ENCODE measurements around the gene PGA5. TPM values are rescaled to one million over a fixed set of nuclear protein-coding genes. Genes with fewer than 3 reads are reported as not detected.

Gene PGA5
- total RNA-seq, 1 experiment from 2014 or later = 0.33 TPM

- no peak overlapping the region for H2BK120ac ChIP-seq (ENCODE audit: low read depth, low read length, poor library complexity, severe bottlenecking)
- TF ChIP-seq, protein P1, sequence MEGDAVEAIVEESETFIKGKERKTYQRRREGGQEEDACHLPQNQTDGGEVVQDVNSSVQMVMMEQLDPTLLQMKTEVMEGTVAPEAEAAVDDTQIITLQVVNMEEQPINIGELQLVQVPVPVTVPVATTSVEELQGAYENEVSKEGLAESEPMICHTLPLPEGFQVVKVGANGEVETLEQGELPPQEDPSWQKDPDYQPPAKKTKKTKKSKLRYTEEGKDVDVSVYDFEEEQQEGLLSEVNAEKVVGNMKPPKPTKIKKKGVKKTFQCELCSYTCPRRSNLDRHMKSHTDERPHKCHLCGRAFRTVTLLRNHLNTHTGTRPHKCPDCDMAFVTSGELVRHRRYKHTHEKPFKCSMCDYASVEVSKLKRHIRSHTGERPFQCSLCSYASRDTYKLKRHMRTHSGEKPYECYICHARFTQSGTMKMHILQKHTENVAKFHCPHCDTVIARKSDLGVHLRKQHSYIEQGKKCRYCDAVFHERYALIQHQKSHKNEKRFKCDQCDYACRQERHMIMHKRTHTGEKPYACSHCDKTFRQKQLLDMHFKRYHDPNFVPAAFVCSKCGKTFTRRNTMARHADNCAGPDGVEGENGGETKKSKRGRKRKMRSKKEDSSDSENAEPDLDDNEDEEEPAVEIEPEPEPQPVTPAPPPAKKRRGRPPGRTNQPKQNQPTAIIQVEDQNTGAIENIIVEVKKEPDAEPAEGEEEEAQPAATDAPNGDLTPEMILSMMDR (conservative IDR thresholded peaks at IDR 0.05) = no peak
- H3K56ac ChIP-seq (ENCODE audit: insufficient read length, low read depth, low read length) = no peak overlapping the region
- no CpG with 5 or more reads among the region's 18 CpGs for WGBS (ENCODE audit: extremely low coverage, insufficient read length, low lambda C conversion rate)
- no peak overlapping the region for H3T11ph ChIP-seq (ENCODE audit: low read length)
- no peak overlapping the region for H3K23ac ChIP-seq (ENCODE audit: insufficient read length, low read depth, low read length)
- H2BK15ac ChIP-seq (ENCODE audit: low read depth, low read length) = no peak overlapping the region
- no peaks in the 10 kb centered on the region for H3K79me1 ChIP-seq (ENCODE audit: insufficient read depth, low read depth, low read length, poor library complexity, severe bottlenecking)
- no peaks in the 10 kb centered on the region for H3K9me3 ChIP-seq (ENCODE audit: control insufficient read depth, low read depth, low read length)
- Mint-ChIP-seq H3K36me3 (ENCODE audit: insufficient read depth in 1 of 3, low read depth in 3 of 3) (peaks cover 0 to 2% (median 0%) of the 10 kb centered on the region in 3 experiments; a peak in 2 of 7 replicates), H3K27ac (peak overlapping the region in 1 of 3 experiments; percentile 89; a peak in 2 of 7 replicates), H3K9me3 (no peaks in the 10 kb centered on the region), H3K27me3 (ENCODE audit: low read depth) (no peaks in the 10 kb centered on the region), H3K4me1 (peaks cover 0 to 3% of the 10 kb centered on the region in 2 experiments; a peak in 1 of 4 replicates), H3K4me3 (no peak overlapping the region)
- no peaks in the 10 kb centered on the region for H3K4me1 ChIP-seq (ENCODE audit: insufficient read depth, low read length)
- H3K23me2 ChIP-seq (ENCODE audit: insufficient read length, low read depth, low read length, poor library complexity, severe bottlenecking) = no peaks in the 10 kb centered on the region
- no peak overlapping the region for H3K4ac ChIP-seq (ENCODE audit: low read depth, low read length)
- no peak overlapping the region for H2AFZ ChIP-seq (ENCODE audit: low read length)
- no peak overlapping the region for H4K91ac ChIP-seq (ENCODE audit: insufficient read length, low read depth, low read length)
- no peaks in the 10 kb centered on the region for H3K79me2 ChIP-seq (ENCODE audit: insufficient read depth, low read length)
- no peaks in the 10 kb centered on the region for H4K20me1 ChIP-seq (ENCODE audit: control insufficient read depth, insufficient read depth, insufficient read length)
- H2BK5ac ChIP-seq (ENCODE audit: insufficient read length, low read length) = no peak overlapping the region
- H2AK5ac ChIP-seq (ENCODE audit: insufficient read length, low read length) = no peak overlapping the region
- no peak overlapping the region for H3K14ac ChIP-seq (ENCODE audit: insufficient read depth, low read length)
- no peak for DNase-seq
- H3K4me2 ChIP-seq (ENCODE audit: insufficient read depth, insufficient read length, low read length) = no peak overlapping the region
- H4K5ac ChIP-seq (ENCODE audit: insufficient read length, low read depth, low read length) = no peak overlapping the region
- H3K27ac ChIP-seq (ENCODE audit: insufficient read length, low read depth, low read length) = no peak overlapping the region
- H3K9ac ChIP-seq (ENCODE audit: extremely low read depth, insufficient read length, low read length) = no peak overlapping the region
- H2BK20ac ChIP-seq (ENCODE audit: low read depth, low read length, poor library complexity, severe bottlenecking) = no peak overlapping the region
- H3K27me3 ChIP-seq (ENCODE audit: insufficient read depth, low read length) = no peaks in the 10 kb centered on the region
- H3K18ac ChIP-seq (ENCODE audit: insufficient read length, low read depth, low read length) = no peak overlapping the region
- H2BK12ac ChIP-seq (ENCODE audit: insufficient read length, low read depth, low read length) = no peak overlapping the region
- H4K8ac ChIP-seq (replicated peaks; ENCODE audit: insufficient read length, low read depth, low read length) = no peak overlapping the region
Observed at GRCh38 chr11:61256710-61257482, 15.9 kb downstream of the PGA5 start.
